HEK293T (cell line): ENCODE data around the gene EHBP1.

ENCODE experiments used
- CTCF ChIA-PET: fragments of 350-600 bp; formaldehyde crosslinking; extraction: SDS; loops from one replicate; lab custom pipeline; 2021; ENCODE audit warnings: antibody characterized with exemption, inconsistent platforms; lab: Yijun Ruan, JAX
- POLR2A ChIA-PET: fragments of 350-600 bp; formaldehyde crosslinking; extraction: SDS; loops from one replicate; lab custom pipeline; 2020; ENCODE audit warnings: antibody characterized with exemption, inconsistent platforms; lab: Yijun Ruan, JAX
- DNase-seq: peaks from one replicate; pipeline ENCODE4 v3.0.0; 2012; ENCODE audit warnings: mixed read lengths; ENCODE audit errors: extremely low spot score
- ARNT ChIP-seq: fragments of 450-650 bp; IDR thresholded peaks from 2 replicates; pipeline ENCODE4 v1.6.1; 2017; ENCODE audit warnings: mild to moderate bottlenecking
- BHLHE40 ChIP-seq: fragments of 450-650 bp; IDR thresholded peaks from 2 replicates; pipeline ENCODE4 v1.6.1; 2016; ENCODE audit warnings: mild to moderate bottlenecking, moderate library complexity, borderline replicate concordance
- CTBP1 ChIP-seq: fragments of 450-650 bp; IDR thresholded peaks from 2 replicates; pipeline ENCODE4 v1.6.1; 2016; ENCODE audit warnings: borderline replicate concordance
- ELF4 ChIP-seq: fragments of 450-650 bp; IDR thresholded peaks from 2 replicates; pipeline ENCODE4 v1.6.1; 2017; ENCODE audit warnings: antibody characterized with exemption
- FOXA1 ChIP-seq: fragments of 450-650 bp; IDR thresholded peaks from 2 replicates; pipeline ENCODE4 v1.6.1; 2016; ENCODE audit warnings: mild to moderate bottlenecking
- FOXK2 ChIP-seq: fragments of 450-650 bp; IDR thresholded peaks from 2 replicates; pipeline ENCODE4 v1.6.1; 2016; ENCODE audit warnings: mild to moderate bottlenecking
- FOXM1 ChIP-seq: fragments of 450-650 bp; IDR thresholded peaks from 2 replicates; pipeline ENCODE4 v1.6.1; 2017; ENCODE audit warnings: mild to moderate bottlenecking, borderline replicate concordance
- HDGF ChIP-seq: fragments of 450-650 bp; IDR thresholded peaks from 2 replicates; pipeline ENCODE4 v1.6.1; 2017; ENCODE audit warnings: antibody characterized with exemption, borderline replicate concordance
- L3MBTL2 ChIP-seq: fragments of 450-650 bp; conservative IDR thresholded peaks from 2 replicates; pipeline ENCODE4 v1.6.1; 2016; ENCODE audit warnings: mild to moderate bottlenecking
- LEF1 ChIP-seq: fragments of 450-650 bp; IDR thresholded peaks from 2 replicates; pipeline ENCODE4 v1.6.1; 2017; ENCODE audit warnings: mild to moderate bottlenecking, borderline replicate concordance
- NFRKB ChIP-seq: fragments of 450-650 bp; IDR thresholded peaks from 2 replicates; pipeline ENCODE4 v1.6.1; 2016; ENCODE audit warnings: mild to moderate bottlenecking, moderate library complexity
- PKNOX1 ChIP-seq: fragments of 450-650 bp; IDR thresholded peaks from 2 replicates; pipeline ENCODE4 v1.6.1; 2016
- SP1 ChIP-seq: fragments of 450-650 bp; IDR thresholded peaks from 2 replicates; pipeline ENCODE4 v1.6.1; 2017
- SUZ12 ChIP-seq: fragments of 450-650 bp; IDR thresholded peaks from 2 replicates; pipeline ENCODE4 v1.6.1; 2016; ENCODE audit warnings: mild to moderate bottlenecking
- TARDBP ChIP-seq: fragments of 450-650 bp; IDR thresholded peaks from 2 replicates; pipeline ENCODE4 v1.6.1; 2016
- ZNF384 ChIP-seq: fragments of 450-650 bp; IDR thresholded peaks from 2 replicates; pipeline ENCODE4 v1.6.1; 2016

EHBP1 gene

GRCh38 chr2:62824388-62824787, 118.9 kb downstream of the EHBP1 start:
- 0 out of 2 replicates have a peak, but pooled peaks have one; percentile 23 for TF ChIP-seq PKNOX1
- TF ChIP-seq ELF4: no peak
- ChIA-PET CTCF (interaction anchor here (0.7 kb wide), 1 partner anchor 367 kb away, joined by 3 read pairs; no protein-coding TSS in a partner anchor), POLR2A (no interaction called here)
- DNase-seq: no peak

- ChIA-PET CTCF (no interaction called here), POLR2A (no interaction called here)
- no peak for DNase-seq
- no peak for TF ChIP-seq FOXA1
- no peak for TF ChIP-seq ZNF384
- no peak for TF ChIP-seq FOXK2
- TF ChIP-seq TARDBP: no peak
- no peak for TF ChIP-seq ELF4
- TF ChIP-seq SP1: no peak
- no peak for TF ChIP-seq BHLHE40
- no peak for TF ChIP-seq HDGF
- no peak for TF ChIP-seq SUZ12
- TF ChIP-seq L3MBTL2: no peak
- no peak for TF ChIP-seq ARNT
- TF ChIP-seq LEF1: no peak
- TF ChIP-seq CTBP1: no peak
- no peak for TF ChIP-seq FOXM1
- no peak for TF ChIP-seq NFRKB
These were observed 120.6 kb downstream of the EHBP1 start for GRCh38 chr2:62826141-62826540.

GRCh38 chr2:62826953-62827675, 121.6 kb downstream of the EHBP1 start:
- TF ChIP-seq FOXM1 (no peak), NFRKB (no peak), SUZ12 (no peak), TARDBP (no peak), SP1 (no peak), BHLHE40 (no peak), L3MBTL2 (no peak), ELF4 (no peak), ARNT (no peak)
- ChIA-PET CTCF (no interaction called here), POLR2A (no interaction called here)
- no peak for DNase-seq

GRCh38 chr2:62831729-62832128, 126.2 kb downstream of the EHBP1 start:
- POLR2A ChIA-PET: no interaction called here
- CTCF ChIA-PET: no interaction called here
- no peak for DNase-seq

GRCh38 chr2:62844311-62845090, 139.0 kb downstream of the EHBP1 start:
- CTCF ChIA-PET: no interaction called here
- TF ChIP-seq ELF4 (no peak), SUZ12 (no peak), BHLHE40 (no peak), CTBP1 (no peak), TARDBP (no peak), HDGF (no peak), L3MBTL2 (no peak), LEF1 (no peak), FOXA1 (no peak), ARNT (no peak), SP1 (no peak), FOXK2 (no peak), PKNOX1 (no peak)
- POLR2A ChIA-PET: no interaction called here
- DNase-seq: no peak

More at GRCh38 chr2:62831729-62832128, 126.2 kb downstream of the EHBP1 start:
- TF ChIP-seq SUZ12: no peak
- TF ChIP-seq BHLHE40: no peak
- TF ChIP-seq L3MBTL2: no peak
- no peak for TF ChIP-seq ELF4
- TF ChIP-seq ARNT: no peak
- TF ChIP-seq FOXK2: no peak
- TF ChIP-seq TARDBP: no peak
- no peak for TF ChIP-seq LEF1
- TF ChIP-seq NFRKB: no peak
- no peak for TF ChIP-seq PKNOX1
- TF ChIP-seq FOXA1: no peak
- no peak for TF ChIP-seq FOXM1
- TF ChIP-seq ZNF384: no peak
- TF ChIP-seq CTBP1: no peak
- TF ChIP-seq HDGF: no peak
- TF ChIP-seq SP1: no peak

- no peak for DNase-seq
- no peak for TF ChIP-seq L3MBTL2
- TF ChIP-seq HDGF: no peak
- TF ChIP-seq SP1: no peak
- no peak for TF ChIP-seq SUZ12
- no peak for TF ChIP-seq ZNF384
- TF ChIP-seq PKNOX1: no peak
- no peak for TF ChIP-seq ELF4
- TF ChIP-seq FOXA1: no peak
- no peak for TF ChIP-seq TARDBP
- no peak for TF ChIP-seq BHLHE40
- no peak for TF ChIP-seq ARNT
- no peak for TF ChIP-seq FOXK2
- TF ChIP-seq LEF1: no peak
- TF ChIP-seq CTBP1: no peak
- TF ChIP-seq NFRKB: no peak
- no peak for TF ChIP-seq FOXM1
- ChIA-PET POLR2A (no interaction called here), CTCF (interaction anchor here (0.6 kb wide), 1 partner anchor 169 kb away, joined by 3 read pairs; no protein-coding TSS in a partner anchor)
These were observed 139.7 kb downstream of the EHBP1 start for GRCh38 chr2:62845256-62845655.
